ENCODE data around the gene EP400. TPM values are rescaled to one million over a fixed set of nuclear protein-coding genes. Genes with fewer than 3 reads are reported as not detected.

The EP400 gene
- total RNA-seq, 1 donor from 2014 or later = 55.2 TPM

GRCh38 chr12:132069336-132069985 lies 119.7 kb downstream of the EP400 start:
- no peaks in the 10 kb centered on the region for H3K9me3 Mint-ChIP-seq
- H3K27ac Mint-ChIP-seq = no peak overlapping the region
- peaks cover 4% of the 10 kb centered on the region for H3K36me3 Mint-ChIP-seq
- H3K4me3 Mint-ChIP-seq = no peak overlapping the region
- H3K4me1 Mint-ChIP-seq (ENCODE audit: unreplicated experiment) = no peaks in the 10 kb centered on the region
- no peaks in the 10 kb centered on the region for H3K27me3 Mint-ChIP-seq
- TF ChIP-seq CTCF (conservative IDR thresholded peaks at IDR 0.05) = no peak
- no peak for DNase-seq (ENCODE audit: extremely low spot score, unreplicated experiment)

GRCh38 chr12:132070298-132070697 lies 120.6 kb downstream of the EP400 start:
- Mint-ChIP-seq H3K27me3 (no peaks in the 10 kb centered on the region), H3K9me3 (no peaks in the 10 kb centered on the region), H3K27ac (no peak overlapping the region), H3K36me3 (peaks cover 6% of the 10 kb centered on the region), H3K4me3 (no peak overlapping the region), H3K4me1 (ENCODE audit: unreplicated experiment) (no peaks in the 10 kb centered on the region)
- DNase-seq (ENCODE audit: extremely low spot score, unreplicated experiment) = no peak
- TF ChIP-seq CTCF (conservative IDR thresholded peaks at IDR 0.05) = no peak

- DNase-seq (ENCODE audit: extremely low spot score, unreplicated experiment) = no peak
These were observed 121.5 kb downstream of the EP400 start for GRCh38 chr12:132071040-132071810.

GRCh38 chr12:132071830-132072384 lies 122.2 kb downstream of the EP400 start:
- TF ChIP-seq CTCF (conservative IDR thresholded peaks at IDR 0.05) = no peak
- Mint-ChIP-seq H3K4me3 (no peak overlapping the region), H3K9me3 (no peaks in the 10 kb centered on the region), H3K27ac (no peak overlapping the region), H3K27me3 (no peaks in the 10 kb centered on the region), H3K4me1 (ENCODE audit: unreplicated experiment) (no peaks in the 10 kb centered on the region), H3K36me3 (peaks cover 9% of the 10 kb centered on the region)
- DNase-seq (ENCODE audit: extremely low spot score, unreplicated experiment) = no peak

More at GRCh38 chr12:132071040-132071810, 121.5 kb downstream of the EP400 start:
- Mint-ChIP-seq H3K4me3 (no peak overlapping the region), H3K27ac (no peak overlapping the region), H3K27me3 (no peaks in the 10 kb centered on the region), H3K9me3 (no peaks in the 10 kb centered on the region), H3K36me3 (peaks cover 9% of the 10 kb centered on the region), H3K4me1 (ENCODE audit: unreplicated experiment) (no peaks in the 10 kb centered on the region)
- TF ChIP-seq CTCF (conservative IDR thresholded peaks at IDR 0.05) = no peak

GRCh38 chr12:132074216-132074615 lies 124.5 kb downstream of the EP400 start:
- TF ChIP-seq CTCF (conservative IDR thresholded peaks at IDR 0.05) = no peak
- DNase-seq (ENCODE audit: extremely low spot score, unreplicated experiment) = no peak
- peaks cover 9% of the 10 kb centered on the region for H3K36me3 Mint-ChIP-seq
- H3K4me1 Mint-ChIP-seq (ENCODE audit: unreplicated experiment) = no peaks in the 10 kb centered on the region
- no peaks in the 10 kb centered on the region for H3K27me3 Mint-ChIP-seq
- no peak overlapping the region for H3K27ac Mint-ChIP-seq
- no peaks in the 10 kb centered on the region for H3K9me3 Mint-ChIP-seq
- no peak overlapping the region for H3K4me3 Mint-ChIP-seq

All from type B pancreatic cell (in vitro differentiated cells).